ENCODE data around the gene PARN.

The PARN gene, protein sequence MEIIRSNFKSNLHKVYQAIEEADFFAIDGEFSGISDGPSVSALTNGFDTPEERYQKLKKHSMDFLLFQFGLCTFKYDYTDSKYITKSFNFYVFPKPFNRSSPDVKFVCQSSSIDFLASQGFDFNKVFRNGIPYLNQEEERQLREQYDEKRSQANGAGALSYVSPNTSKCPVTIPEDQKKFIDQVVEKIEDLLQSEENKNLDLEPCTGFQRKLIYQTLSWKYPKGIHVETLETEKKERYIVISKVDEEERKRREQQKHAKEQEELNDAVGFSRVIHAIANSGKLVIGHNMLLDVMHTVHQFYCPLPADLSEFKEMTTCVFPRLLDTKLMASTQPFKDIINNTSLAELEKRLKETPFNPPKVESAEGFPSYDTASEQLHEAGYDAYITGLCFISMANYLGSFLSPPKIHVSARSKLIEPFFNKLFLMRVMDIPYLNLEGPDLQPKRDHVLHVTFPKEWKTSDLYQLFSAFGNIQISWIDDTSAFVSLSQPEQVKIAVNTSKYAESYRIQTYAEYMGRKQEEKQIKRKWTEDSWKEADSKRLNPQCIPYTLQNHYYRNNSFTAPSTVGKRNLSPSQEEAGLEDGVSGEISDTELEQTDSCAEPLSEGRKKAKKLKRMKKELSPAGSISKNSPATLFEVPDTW

DNA sequence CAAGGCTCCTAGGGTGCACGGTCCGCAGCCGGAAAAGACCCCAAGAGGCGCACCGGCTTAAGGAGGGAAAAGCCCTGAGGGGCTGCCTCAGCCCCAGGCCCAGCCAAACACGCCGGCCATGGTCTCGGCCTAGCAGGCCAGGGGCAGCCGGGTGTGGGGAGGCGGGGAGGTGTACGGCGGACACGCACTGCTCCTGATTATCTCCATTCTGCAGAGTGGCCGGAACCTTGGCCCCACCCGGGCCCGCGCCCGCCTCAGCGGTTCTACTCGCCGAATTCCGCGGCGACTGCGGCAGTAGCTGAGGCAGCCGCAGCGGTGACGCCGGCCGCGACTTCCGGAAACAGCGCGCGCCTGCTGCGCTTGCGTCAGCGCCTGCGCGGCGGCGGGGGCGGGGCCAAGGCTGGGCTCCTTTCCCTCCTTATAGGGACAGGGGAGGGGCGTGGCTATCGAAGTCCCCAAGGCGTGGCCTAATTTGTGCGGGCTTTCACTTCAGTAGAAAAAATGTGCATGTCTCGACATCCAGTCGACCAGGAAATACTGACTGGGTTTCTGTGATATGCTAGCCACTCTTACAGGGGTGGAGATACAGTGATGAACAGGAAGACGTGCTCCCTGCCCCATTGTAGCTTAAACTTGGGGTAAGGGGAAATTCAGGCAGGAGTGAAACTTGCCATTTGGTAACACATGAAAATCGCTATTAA, at the start of gene PARN:
Gene PARN, minus strand, starts transcription at position 342 of the 701 bp plus-strand sequence. Its CDS starts 135 bp downstream, at position 207.
- Mint-ChIP-seq H3K9me3 (peaks cover 2 to 4% of the 10 kb centered on the region in 2 donors), H3K36me3 (peaks cover 20 to 39% of the 10 kb centered on the region in 2 donors), H3K27me3 (no peaks in the 10 kb centered on the region), H3K4me1 (peaks cover 24 to 40% of the 10 kb centered on the region in 2 donors), H3K27ac (peak within 1 kb of the TSS; percentile 97), H3K4me3 (peak within 1 kb of the TSS; percentile 95 to 98)
- peak; percentile 62 to 76 for ATAC-seq (replicated peaks)
- DNase-seq = peak; percentile 96

DNA sequence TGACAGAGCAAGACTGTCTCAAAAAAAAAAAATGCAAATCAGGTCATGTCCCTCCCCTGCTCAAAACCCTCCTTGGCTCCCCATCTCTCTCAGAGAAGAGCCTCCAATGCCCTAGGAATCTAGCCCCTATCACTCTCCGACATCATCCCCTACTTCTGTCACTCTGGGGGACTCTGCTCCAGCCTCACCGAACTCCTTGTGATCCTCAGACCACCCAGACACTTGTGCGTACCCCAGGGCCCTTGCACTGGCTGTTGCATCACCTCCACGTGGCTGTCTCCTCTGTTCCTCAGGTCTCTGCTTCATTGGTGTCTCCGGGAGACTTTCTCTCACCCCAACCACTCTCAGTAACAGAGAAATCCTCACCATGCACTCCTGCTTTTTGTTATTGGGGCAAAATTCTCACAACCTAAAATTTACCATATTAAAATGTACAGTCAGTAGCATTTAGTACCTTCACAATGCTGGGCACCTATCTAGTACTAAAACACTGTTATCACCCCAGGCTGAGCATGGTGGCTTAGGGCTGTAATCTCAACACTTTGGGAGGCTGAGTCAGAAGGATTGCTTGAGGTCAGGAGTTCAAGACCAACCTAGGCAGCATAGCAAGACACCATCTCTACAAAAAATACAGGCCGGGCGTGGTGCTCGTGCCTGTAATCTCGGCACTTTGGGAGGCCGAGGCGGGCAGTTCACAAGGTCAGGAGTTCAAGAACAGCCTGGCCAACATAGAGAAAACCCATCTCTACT, 48.9 kb upstream of the PARN start:
- no peak overlapping the region for H3K27ac Mint-ChIP-seq
- no peak for ATAC-seq (replicated peaks)
- H3K4me1 Mint-ChIP-seq = no peaks in the 10 kb centered on the region
- no peak for DNase-seq
- H3K36me3 Mint-ChIP-seq = no peaks in the 10 kb centered on the region
- H3K9me3 Mint-ChIP-seq = peaks cover 0 to 1% of the 10 kb centered on the region in 2 donors
- no peak overlapping the region for H3K4me3 Mint-ChIP-seq
- H3K27me3 Mint-ChIP-seq = peaks cover 13 to 16% of the 10 kb centered on the region in 2 donors

DNA sequence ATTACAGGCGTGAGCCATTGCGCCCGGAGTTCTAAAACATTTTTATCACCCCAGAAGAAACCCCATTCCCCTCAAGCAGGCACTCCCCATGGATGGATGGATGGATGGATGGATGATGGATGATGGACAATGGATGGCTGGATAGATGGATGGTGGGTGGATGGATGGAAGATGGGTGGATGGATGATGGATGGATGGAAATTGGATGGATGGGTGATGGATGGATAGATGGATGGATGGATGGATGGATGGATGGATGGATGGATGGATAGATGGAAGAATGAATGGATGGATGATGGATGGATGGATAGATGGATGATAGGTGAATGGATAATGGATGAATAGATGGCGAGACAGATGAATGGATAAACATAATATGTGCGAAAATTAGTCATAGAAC, 47.6 kb upstream of the PARN start:
- ATAC-seq (replicated peaks) (no peak), DNase-seq (no peak)
- H3K4me3 Mint-ChIP-seq = no peak overlapping the region
- peaks cover 0 to under 1% of the 10 kb centered on the region in 2 donors for H3K36me3 Mint-ChIP-seq
- no peak overlapping the region for H3K27ac Mint-ChIP-seq
- peaks cover 3% of the 10 kb centered on the region in 2 donors for H3K4me1 Mint-ChIP-seq
- peaks cover 13 to 16% of the 10 kb centered on the region in 2 donors for H3K27me3 Mint-ChIP-seq
- peaks cover 0 to 1% of the 10 kb centered on the region in 2 donors for H3K9me3 Mint-ChIP-seq

DNA sequence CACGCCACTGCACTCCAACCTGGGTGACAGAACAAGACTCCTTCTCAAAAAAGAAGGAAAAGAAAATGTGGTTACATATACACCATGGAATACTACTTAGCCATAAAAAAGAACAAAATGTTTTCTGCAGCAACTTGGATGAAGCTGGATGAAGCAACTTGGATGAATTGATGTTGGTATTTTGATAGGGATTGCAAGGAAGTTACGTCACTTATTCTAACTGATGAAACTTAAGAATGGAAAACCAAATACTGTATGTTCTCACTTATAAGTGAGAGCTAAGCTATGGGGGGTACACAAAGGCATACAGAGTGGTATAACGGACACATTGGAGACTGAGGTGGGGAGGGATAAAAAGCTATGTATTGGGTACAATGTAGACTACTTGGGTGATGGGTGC, 46.6 kb upstream of the PARN start:
- DNase-seq = no peak
- Mint-ChIP-seq H3K4me1 (peaks cover 10 to 12% of the 10 kb centered on the region in 2 donors), H3K27me3 (peaks cover 13 to 16% of the 10 kb centered on the region in 2 donors), H3K27ac (no peak overlapping the region), H3K4me3 (no peak overlapping the region), H3K9me3 (peaks cover 0 to 1% of the 10 kb centered on the region in 2 donors), H3K36me3 (peaks cover 0 to 3% of the 10 kb centered on the region in 2 donors)
- ATAC-seq (replicated peaks) = no peak

DNA sequence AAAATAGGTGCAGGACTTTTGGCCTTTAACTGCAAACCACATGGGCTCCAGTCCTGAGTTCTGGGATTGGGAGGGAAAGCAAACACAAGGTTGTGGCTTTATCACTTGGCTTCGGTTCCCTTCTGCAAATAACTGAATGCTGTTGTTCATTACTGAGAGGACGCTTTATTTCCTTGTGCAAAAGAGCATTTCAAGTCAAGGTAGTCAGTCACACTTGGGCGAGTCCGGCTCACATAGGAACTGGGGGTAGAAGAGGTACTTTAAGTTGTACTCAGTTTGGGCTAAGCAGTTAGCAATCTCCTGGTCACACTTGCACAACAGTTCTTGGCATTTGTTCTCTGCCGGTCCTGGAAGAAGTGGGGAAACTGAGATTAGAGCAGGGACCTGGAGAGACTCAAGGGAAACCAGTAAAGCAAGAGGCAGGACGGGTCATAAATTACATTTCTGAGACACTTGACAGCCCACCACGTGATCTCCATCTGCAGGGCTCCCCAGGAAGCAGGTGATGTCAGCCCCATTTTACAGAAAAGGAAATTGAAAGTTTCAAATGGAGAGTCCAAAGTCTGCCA, 42.4 kb upstream of the PARN start:
- ATAC-seq (replicated peaks) = peak; percentile 42 to 67
- Mint-ChIP-seq H3K27ac (peak overlapping the region; percentile 33), H3K9me3 (peaks cover 0 to 1% of the 10 kb centered on the region in 2 donors), H3K27me3 (peaks cover under 1% of the 10 kb centered on the region in 2 donors), H3K36me3 (peaks cover 6 to 26% of the 10 kb centered on the region in 2 donors), H3K4me1 (peaks cover 10 to 12% of the 10 kb centered on the region in 2 donors), H3K4me3 (peak overlapping the region in 1 of 2 donors; percentile 30)
- DNase-seq = no peak

DNA sequence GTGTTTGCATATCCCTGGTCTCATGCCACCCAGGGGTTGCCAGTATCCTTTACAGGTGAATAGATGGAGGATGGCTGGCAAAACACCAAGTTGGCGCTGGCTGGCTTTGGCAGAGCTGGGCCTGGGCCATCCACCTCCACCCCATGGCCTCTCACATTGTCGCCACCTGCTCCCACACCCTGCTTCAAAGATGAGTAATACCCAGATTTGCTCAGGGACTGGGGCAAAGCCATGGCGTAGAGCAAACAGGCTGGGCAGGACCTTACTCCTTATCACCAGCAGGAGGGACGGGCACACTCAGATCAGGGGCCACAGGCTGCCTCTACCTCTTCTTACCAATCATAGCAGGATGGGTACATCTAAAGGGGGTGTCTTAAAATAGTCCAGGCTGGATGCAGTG, 39.7 kb upstream of the PARN start:
- DNase-seq = no peak
- H3K27ac Mint-ChIP-seq = no peak overlapping the region
- H3K4me1 Mint-ChIP-seq = peaks cover 12% of the 10 kb centered on the region in 2 donors
- no peaks in the 10 kb centered on the region for H3K9me3 Mint-ChIP-seq
- peak in 1 of 2 donors; percentile 38 for ATAC-seq (replicated peaks)
- no peaks in the 10 kb centered on the region for H3K27me3 Mint-ChIP-seq
- H3K4me3 Mint-ChIP-seq = no peak overlapping the region
- peaks cover 19 to 53% of the 10 kb centered on the region in 2 donors for H3K36me3 Mint-ChIP-seq

DNA sequence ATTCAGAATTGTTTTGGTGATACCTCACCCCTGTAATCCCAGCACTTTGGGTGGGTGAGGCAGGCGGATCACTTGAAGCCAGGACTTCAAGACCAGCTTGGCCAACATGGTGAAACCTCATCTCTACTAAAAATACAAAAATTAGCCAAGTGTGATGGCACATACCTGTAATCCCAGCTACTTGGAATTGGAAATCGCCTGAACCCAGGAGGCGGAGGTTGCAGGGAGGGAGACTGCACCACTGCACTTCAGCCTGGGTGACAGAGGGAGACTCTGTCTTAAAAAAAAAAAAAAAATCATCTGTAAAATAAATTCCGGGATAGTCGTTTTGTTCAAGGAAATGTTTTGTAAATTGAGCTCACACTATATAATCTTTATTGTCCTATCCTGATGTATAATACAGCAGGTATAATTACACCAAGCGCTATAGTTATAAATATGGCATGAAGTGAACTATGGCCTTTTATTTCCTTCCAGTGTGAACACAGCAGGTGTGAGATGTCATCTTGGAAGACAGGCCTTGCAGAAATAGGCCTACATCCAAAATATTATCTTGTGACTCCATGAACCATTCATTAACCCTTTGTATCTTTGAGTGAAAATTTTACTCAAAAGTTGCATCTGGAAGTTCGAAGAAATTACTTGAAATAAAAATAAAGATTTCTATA, 38.6 kb upstream of the PARN start:
- Mint-ChIP-seq H3K27ac (no peak overlapping the region), H3K36me3 (peaks cover 22 to 57% of the 10 kb centered on the region in 2 donors), H3K4me3 (no peak overlapping the region), H3K27me3 (no peaks in the 10 kb centered on the region), H3K9me3 (no peaks in the 10 kb centered on the region), H3K4me1 (peaks cover 12% of the 10 kb centered on the region in 2 donors)
- DNase-seq = no peak
- ATAC-seq (replicated peaks) = no peak

DNA sequence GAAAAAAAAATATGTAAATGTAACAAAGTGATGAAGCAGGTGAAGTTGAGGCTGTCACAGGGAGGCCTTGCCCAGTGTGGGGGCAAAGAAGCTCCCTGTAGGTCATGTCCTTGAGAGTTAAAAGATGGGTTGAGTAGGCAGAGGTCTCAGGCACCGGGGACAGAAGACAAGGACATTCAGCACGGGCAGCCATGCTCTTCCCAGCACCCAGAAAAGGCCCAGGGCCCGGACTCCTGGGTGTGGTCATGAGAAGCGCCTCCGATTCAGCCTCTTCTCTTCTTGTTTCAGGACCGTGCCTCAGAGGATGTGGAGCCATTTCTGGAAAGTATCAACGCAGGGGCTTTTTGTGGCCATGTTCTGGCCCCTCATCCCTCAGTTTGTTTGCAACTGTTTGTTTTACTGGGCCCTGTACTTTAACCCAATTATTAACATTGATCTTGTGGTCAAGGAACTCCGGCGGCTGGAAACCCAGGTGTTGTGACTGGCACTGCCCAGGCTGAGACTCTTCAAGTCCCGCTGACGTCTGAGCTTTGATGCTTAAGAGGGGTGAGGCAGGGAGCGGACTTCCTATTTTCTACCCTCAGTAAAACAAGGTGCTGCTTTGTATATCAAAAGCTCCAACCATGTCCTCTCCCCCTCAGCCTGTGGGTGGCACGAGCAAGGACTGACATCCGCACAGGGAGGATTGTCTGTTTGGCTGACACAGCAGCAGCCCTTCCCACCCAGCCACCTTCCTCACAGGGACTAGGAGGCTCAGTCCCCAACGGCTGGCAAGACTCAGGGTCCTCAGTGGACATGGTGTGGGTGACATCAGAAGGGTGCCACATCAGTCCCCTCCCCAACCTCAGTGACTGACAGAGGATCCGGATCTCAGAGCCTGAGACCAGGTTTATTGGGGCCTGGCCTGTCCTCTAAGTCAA, 37.5 kb upstream of the PARN start:
- no peak overlapping the region for H3K27ac Mint-ChIP-seq
- H3K27me3 Mint-ChIP-seq = no peaks in the 10 kb centered on the region
- no peaks in the 10 kb centered on the region for H3K9me3 Mint-ChIP-seq
- no peak for DNase-seq
- H3K36me3 Mint-ChIP-seq = peaks cover 27 to 62% of the 10 kb centered on the region in 2 donors
- H3K4me3 Mint-ChIP-seq = no peak overlapping the region
- ATAC-seq (replicated peaks) = no peak
- H3K4me1 Mint-ChIP-seq = peaks cover 8 to 9% of the 10 kb centered on the region in 2 donors

DNA sequence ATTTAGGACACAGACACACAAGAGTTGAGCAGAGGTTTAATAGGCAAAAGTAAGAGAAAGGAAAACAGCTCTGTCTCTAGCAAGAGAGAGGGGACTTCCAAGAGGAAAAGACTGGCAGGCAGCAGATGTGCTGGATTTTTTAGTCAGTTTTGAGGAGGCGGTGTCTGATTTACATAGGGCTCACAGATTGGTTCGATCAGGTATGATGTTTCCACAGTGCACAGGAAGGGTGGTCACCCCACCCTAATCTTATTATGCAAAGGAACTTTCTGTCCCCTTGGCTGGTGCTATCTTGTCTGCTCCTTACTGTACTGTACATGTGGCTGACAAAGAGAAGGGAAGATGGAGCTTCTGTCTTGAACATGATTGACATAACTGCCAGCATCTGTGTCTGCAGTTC, 28.0 kb upstream of the PARN start:
- Mint-ChIP-seq H3K36me3 (peaks cover 31 to 40% of the 10 kb centered on the region in 2 donors), H3K9me3 (no peaks in the 10 kb centered on the region), H3K27me3 (no peaks in the 10 kb centered on the region), H3K4me1 (peaks cover 6 to 9% of the 10 kb centered on the region in 2 donors), H3K4me3 (no peak overlapping the region), H3K27ac (peak overlapping the region; percentile 75)
- ATAC-seq (replicated peaks) (peak; percentile 88 to 98), DNase-seq (peak; percentile 21)

DNA sequence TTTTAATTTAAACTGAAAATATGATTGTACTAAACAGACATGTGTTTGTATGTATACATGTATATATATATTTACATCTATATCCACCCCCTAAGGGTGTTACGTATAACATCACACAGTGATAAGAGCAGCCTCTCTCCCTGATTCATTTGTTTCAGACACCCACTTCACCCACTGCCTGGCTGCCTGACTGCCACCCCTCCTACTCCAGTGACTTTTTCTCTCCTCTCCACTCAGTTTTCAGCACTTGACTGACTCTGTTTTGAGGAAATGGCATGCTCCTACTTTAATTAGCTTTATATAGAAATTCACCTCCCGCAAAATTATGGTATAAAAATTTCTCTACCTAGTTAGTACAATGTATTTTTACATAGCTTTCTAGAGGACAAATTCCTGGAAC, 22.7 kb upstream of the PARN start:
- H3K4me1 Mint-ChIP-seq = peaks cover 2 to 3% of the 10 kb centered on the region in 2 donors
- H3K27ac Mint-ChIP-seq = peak overlapping the region; percentile 71
- peaks cover 23 to 42% of the 10 kb centered on the region in 2 donors for H3K36me3 Mint-ChIP-seq

DNA sequence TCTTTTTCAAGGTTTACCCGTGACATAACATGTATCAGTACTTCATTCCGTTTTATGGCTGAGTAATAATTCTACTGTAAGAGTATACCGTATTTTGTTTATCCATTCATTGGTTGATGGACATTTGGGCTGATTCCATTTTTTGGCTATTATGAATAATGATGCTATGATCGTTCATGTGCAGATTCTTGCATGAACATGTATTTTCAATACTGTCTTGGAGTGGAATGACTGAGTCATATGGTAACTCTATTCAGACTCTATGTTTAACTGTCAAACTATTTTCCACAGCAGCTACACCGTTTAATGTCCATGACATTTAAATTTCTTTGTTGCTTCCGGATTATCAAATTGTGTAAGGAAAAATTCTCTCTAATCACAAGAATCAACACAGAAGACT, 20.6 kb upstream of the PARN start:
- ATAC-seq (replicated peaks) (no peak), DNase-seq (no peak)
- H3K4me1 Mint-ChIP-seq = peaks cover 3 to 4% of the 10 kb centered on the region in 2 donors
- H3K4me3 Mint-ChIP-seq = no peak overlapping the region
- H3K36me3 Mint-ChIP-seq = peaks cover 23 to 32% of the 10 kb centered on the region in 2 donors
- no peak overlapping the region for H3K27ac Mint-ChIP-seq
- no peaks in the 10 kb centered on the region for H3K27me3 Mint-ChIP-seq
- no peaks in the 10 kb centered on the region for H3K9me3 Mint-ChIP-seq

More for the DNA sequence above, 22.7 kb upstream of the PARN start:
- H3K27me3 Mint-ChIP-seq = no peaks in the 10 kb centered on the region
- no peaks in the 10 kb centered on the region for H3K9me3 Mint-ChIP-seq
- H3K4me3 Mint-ChIP-seq = no peak overlapping the region
- ATAC-seq (replicated peaks) = no peak
- no peak for DNase-seq

DNA sequence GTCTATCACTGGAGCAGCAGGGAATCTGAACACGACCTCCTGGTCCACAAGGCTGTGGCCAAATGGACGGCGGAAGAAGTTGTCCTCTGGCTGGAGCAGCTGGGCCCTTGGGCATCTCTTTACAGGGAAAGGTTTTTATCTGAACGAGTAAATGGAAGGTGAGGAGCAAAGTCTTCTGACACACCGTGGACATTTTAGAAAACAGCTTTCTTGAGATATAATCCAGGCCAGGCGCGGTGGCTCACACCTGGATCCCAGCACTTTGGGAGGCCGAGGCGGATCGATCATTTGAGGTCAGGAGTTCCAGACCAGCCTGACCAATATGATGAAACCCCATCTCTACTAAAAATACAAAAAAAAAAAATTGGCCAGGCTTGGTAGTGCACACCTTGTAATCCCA, 19.8 kb upstream of the PARN start:
- DNase-seq (no peak), ATAC-seq (replicated peaks) (no peak)
- H3K27me3 Mint-ChIP-seq = no peaks in the 10 kb centered on the region
- no peaks in the 10 kb centered on the region for H3K9me3 Mint-ChIP-seq
- H3K4me1 Mint-ChIP-seq = peaks cover 5 to 12% of the 10 kb centered on the region in 2 donors
- peaks cover 23 to 38% of the 10 kb centered on the region in 2 donors for H3K36me3 Mint-ChIP-seq
- H3K4me3 Mint-ChIP-seq = no peak overlapping the region
- peak overlapping the region; percentile 66 for H3K27ac Mint-ChIP-seq

Measured in stimulated activated naive B cell treated with anti-CD40 and anti-IgM and Interleukin-4, amounts not matched to agents 10 μg/mL and 1 μg/mL and 100 μg/mL, for 72 hours (primary cell).